Tibial artery (tissue), 4 donors: ENCODE measurements around the gene DPP4.

ENCODE experiments used
- DNase-seq, 2 donors: peaks; one replicate each; pipeline ENCODE4 v3.0.0-alpha.2; 2019
- H3K27ac ChIP-seq, 2 donors: fragments of 200-600 bp; sonication (generic) in 1 of 2; 1 replicate in 1 of 2; 2 replicates in 1 of 2; pipeline ENCODE4 v1.5.1; 2018 to 2019; ENCODE audit warnings: mild to moderate bottlenecking in 1 of 2
- H3K27me3 ChIP-seq, 2 donors: fragments of 200-600 bp; sonication (generic) in 1 of 2; one replicate each; pipeline versions ENCODE4 v1.5.1 to v1.6.0; 2016 to 2019
- H3K36me3 ChIP-seq, 3 donors: fragments of 200-600 bp; sonication (generic) in 2 of 3; one replicate each; pipeline ENCODE4 v1.5.1; 2016 to 2019; ENCODE audit warnings: mild to moderate bottlenecking in 2 of 3
- H3K4me1 ChIP-seq, 4 donors: fragments of 200-600 bp; sonication (generic) in 2 of 4; 1 replicate in 3 of 4; 2 replicates in 1 of 4; pipeline ENCODE4 v1.5.1; 2016 to 2019
- H3K4me3 ChIP-seq, 2 donors: fragments of 200-600 bp; sonication (generic) in 1 of 2; 1 replicate in 1 of 2; 2 replicates in 1 of 2; pipeline ENCODE4 v1.5.1; 2018 to 2019; ENCODE audit warnings: mild to moderate bottlenecking in 2 of 2
- H3K9me3 ChIP-seq, 3 donors: fragments of 200-600 bp; sonication (generic) in 1 of 3; one replicate each; pipeline ENCODE4 v1.5.1; 2016 to 2019
- CTCF ChIP-seq, 2 experiments: fragments of 200-600 bp in 1 of 2; fragments of 450-650 bp in 1 of 2; IDR thresholded peaks; one replicate each; pipeline ENCODE4 v1.5.1; 2017 to 2019; ENCODE audit warnings: antibody characterized with exemption in 2 of 2, mild to moderate bottlenecking in 1 of 2, moderate library complexity in 1 of 2
- intact Hi-C: fragments of 100-400 bp; cut with DNase I; formaldehyde crosslinking; loops from one replicate; pipeline ENCODE4 v1.15.0; 2023; ENCODE audit warnings: low total_unique reads

Gene DPP4

DNA sequence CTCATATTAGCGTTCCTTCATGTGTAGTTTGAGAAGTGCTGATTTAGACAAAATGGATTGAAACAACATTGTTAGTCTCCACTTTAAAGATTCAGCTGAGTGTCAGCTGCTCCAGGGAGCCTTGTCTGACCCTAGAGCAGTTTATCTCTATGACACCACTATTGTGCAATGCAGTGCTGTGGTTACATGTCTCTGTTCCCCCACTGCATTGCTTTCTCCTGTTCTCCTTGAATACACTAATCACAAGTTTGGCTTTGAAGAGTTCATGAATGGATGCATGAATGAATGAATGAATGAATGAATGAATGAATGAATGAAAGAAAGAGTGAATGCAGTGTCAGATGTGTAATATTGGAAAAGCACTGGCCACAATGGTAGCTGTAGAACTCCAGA, 39.8 kb upstream of the DPP4 start:
- Histone ChIP-seq H3K27me3 (no peaks in the 10 kb centered on the region), H3K4me1 (peaks cover 0 to 23% (median 3%) of the 10 kb centered on the region in 4 donors), H3K36me3 (no peaks in the 10 kb centered on the region), H3K27ac (no peak overlapping the region), H3K4me3 (no peak overlapping the region), H3K9me3 (no peaks in the 10 kb centered on the region)
- TF ChIP-seq CTCF (IDR thresholded peaks at IDR 0.05): no peak
- intact Hi-C loops: no loop called here
- DNase-seq: peak in 1 of 2 donors; percentile 58

GRCh38 chr2:162113088-162113775, 39.2 kb upstream of the DPP4 start:
- Histone ChIP-seq H3K4me1 (peaks cover 0 to 19% (median under 1%) of the 10 kb centered on the region in 4 donors), H3K4me3 (no peak overlapping the region), H3K9me3 (no peaks in the 10 kb centered on the region), H3K27me3 (no peaks in the 10 kb centered on the region), H3K36me3 (no peaks in the 10 kb centered on the region), H3K27ac (no peak overlapping the region)
- TF ChIP-seq CTCF (IDR thresholded peaks at IDR 0.05): no peak
- intact Hi-C loops: no loop called here
- DNase-seq: no peak

GRCh38 chr2:162111958-162112850, 38.2 kb upstream of the DPP4 start:
- TF ChIP-seq CTCF (IDR thresholded peaks at IDR 0.05): no peak
- H3K4me1 ChIP-seq: peaks cover 0 to 14% (median 0%) of the 10 kb centered on the region in 4 donors
- no peaks in the 10 kb centered on the region for H3K27me3 ChIP-seq
- H3K9me3 ChIP-seq: no peaks in the 10 kb centered on the region
- no peak for DNase-seq
- intact Hi-C loops: no loop called here
- H3K27ac ChIP-seq: no peak overlapping the region
- no peak overlapping the region for H3K4me3 ChIP-seq
- no peaks in the 10 kb centered on the region for H3K36me3 ChIP-seq

DNA sequence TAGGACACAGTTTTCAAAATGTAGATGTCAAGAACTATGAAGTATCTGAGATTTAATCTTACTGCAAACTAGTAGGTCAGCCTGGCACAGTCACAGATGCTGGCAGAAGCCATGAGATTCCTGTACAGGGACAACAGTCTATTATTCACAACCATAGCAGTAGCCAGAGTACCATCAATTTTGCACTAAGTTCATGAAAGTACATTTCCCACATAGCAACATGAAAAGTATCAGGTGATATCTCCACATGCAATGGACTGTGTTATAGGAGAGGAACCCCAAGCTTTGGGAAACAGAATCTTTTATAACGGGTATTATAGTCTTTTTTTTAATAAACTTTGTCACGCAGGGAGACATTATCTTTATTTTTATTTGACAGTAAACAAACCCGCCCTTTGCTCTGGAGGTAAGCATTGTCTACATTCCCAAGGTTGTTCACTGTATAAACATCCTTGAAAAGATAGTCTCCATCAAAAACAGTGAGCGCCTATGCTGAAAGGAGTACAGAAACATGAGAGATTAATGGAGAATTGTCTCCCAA, 33.4 kb upstream of the DPP4 start:
- H3K27ac ChIP-seq: no peak overlapping the region
- no peaks in the 10 kb centered on the region for H3K9me3 ChIP-seq
- DNase-seq: no peak
- TF ChIP-seq CTCF (IDR thresholded peaks at IDR 0.05): no peak
- no peak overlapping the region for H3K4me3 ChIP-seq
- H3K4me1 ChIP-seq: peaks cover 0 to 10% (median 4%) of the 10 kb centered on the region in 4 donors
- intact Hi-C loops: no loop called here
- no peaks in the 10 kb centered on the region for H3K27me3 ChIP-seq
- H3K36me3 ChIP-seq: no peaks in the 10 kb centered on the region

DNA sequence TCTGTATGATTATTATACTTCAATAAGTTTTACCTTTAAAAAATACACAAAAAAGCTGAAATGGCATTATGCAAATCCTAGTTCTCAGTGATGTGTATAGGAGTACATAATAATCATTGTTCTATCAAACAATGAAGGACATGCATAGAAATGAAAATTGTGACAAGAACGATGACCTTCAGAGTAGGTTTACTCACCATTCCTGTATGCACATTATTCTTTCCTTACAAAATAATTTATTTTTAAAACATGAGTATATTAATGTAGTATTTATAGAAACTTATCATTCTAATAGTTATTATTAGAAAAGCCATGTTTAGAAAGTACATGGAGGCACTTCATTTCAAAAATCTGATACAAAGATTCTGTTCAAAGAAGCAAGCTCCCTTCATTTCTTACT, 32.7 kb upstream of the DPP4 start:
- no peak for TF ChIP-seq CTCF (IDR thresholded peaks at IDR 0.05)
- no peak for DNase-seq
- Histone ChIP-seq H3K9me3 (no peaks in the 10 kb centered on the region), H3K4me1 (peaks cover 0 to 10% (median 4%) of the 10 kb centered on the region in 4 donors), H3K27ac (no peak overlapping the region), H3K36me3 (no peaks in the 10 kb centered on the region), H3K4me3 (no peak overlapping the region), H3K27me3 (no peaks in the 10 kb centered on the region)
- intact Hi-C loops: no loop called here
